Activated gamma-delta T cell treated with anti-CD3 and anti-CD28 coated beads, Interleukin-2, amount 50 U/mL, for 16 hours (primary cell): ENCODE data around the gene KNDC1.
"Not testable (repeated sequence)": the region's sequence is repeated elsewhere in the genome, so short reads cannot be mapped to it uniquely, and the experiment has no call there.

Experiments used
- DNase-seq: peaks from one replicate; pipeline ENCODE4 v3.0.0-alpha.2; 2020; ENCODE audit warnings: low read depth

The KNDC1 gene

DNA sequence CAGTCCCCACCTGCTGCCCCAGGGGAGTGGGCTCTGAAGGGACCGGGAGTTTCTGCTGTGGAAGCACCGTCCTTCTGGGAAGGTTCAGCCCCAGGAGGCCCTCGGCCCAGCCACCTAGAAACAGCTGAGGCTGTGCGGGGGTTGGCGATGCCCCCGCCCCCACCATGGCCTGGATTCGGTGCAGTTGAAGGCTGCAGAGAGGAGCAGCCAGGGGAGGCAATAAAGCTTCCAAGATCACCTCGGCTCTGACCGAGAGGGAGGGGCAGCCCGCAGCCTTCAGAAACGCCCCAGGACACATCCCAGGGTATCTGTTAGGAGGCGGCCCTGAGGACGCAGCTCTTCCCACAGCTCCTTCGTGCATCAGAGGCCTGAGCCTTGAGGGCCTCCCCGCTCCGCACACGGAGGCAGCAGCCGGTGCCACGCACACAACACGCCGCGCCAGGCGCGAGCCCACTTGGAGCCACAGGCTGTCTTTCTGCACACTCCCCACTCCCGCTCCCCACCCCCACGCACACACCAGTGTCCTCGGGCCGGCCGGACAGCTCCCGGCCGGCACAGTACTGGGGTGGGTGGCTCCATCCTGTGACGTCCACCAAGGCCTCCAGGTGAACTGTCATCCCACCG, 1.6 kb downstream of the KNDC1 start:
- DNase-seq = no peak

DNA sequence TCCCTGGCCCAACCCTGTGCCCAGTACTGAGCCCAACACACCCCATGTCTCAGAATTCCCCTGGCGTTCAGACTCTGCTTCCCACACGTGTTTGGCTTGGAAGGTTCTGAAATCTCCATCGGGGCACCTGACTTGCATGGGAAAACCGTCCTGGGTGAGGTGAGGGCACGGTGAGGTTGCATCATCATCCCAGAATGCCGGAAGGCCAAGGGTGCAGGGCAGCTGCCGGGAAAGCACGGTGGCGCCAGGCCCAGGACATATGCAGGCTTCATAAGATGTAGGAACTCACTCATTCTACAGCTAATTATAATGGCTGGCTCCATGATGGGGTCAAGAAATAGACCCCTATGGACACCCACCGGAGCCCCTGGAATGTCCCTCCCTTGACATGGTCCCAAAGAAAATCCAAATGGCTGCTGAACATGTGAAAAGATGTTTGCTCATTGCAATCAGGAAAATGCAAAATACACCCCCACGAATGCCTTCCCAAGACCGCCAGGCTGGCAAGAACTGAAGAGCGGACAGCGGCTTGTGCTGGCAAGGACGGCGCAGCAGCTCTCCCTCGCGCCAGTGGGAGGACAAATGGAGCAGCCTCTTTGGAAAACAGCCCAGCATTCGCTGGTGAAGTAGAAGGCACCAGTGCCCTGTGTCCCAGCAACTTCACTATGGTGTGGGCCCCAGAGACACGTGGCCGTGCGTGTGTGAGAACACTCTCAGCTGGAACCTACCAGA, 2.3 kb downstream of the KNDC1 start:
- DNase-seq = no peak

DNA sequence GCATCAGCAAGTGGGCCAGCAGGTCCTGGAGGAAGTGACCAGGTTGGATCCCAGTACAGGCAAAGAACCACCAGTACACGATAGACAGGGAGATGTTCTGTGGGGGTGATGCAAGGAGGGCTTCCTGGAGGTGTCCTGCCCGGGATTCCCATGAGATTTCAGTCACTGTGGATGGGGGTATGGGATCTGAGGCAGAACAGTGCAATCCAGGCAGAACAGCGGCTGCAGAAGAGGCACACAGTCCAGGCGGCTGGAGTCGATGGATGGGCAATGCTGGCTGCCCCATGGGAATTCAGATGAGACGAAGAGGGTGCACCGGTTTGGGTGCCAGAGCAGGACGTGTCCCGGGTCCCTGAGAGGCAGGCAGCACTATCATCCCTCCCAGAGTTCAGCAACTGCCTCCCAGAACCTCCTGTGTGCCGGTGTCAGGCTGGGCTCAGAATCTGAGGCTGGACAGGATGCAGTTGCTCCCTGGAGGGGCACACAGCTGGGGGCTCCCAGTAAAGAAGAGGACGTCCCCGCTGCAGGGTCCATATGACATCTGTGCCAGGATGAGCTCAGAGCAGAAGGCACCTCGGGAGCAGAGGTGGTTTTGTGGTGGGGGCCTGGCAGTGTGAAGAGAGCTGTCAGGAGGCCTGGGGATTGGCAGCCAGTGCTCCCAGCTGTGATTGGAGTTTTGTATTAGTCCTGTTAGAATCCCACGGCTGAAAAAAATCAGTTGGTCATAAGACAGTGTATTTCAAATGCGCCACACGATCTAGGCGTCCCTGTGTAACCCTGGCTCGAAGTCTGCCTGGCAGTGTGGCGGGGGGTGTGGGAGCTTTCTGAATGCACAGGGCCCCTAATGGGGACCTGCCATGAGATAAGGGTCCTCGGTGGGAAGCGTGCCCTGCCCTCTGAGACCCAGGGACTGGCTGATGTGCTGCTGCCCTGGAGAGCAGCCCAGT, 3.2 kb downstream of the KNDC1 start:
- DNase-seq = no peak

DNA sequence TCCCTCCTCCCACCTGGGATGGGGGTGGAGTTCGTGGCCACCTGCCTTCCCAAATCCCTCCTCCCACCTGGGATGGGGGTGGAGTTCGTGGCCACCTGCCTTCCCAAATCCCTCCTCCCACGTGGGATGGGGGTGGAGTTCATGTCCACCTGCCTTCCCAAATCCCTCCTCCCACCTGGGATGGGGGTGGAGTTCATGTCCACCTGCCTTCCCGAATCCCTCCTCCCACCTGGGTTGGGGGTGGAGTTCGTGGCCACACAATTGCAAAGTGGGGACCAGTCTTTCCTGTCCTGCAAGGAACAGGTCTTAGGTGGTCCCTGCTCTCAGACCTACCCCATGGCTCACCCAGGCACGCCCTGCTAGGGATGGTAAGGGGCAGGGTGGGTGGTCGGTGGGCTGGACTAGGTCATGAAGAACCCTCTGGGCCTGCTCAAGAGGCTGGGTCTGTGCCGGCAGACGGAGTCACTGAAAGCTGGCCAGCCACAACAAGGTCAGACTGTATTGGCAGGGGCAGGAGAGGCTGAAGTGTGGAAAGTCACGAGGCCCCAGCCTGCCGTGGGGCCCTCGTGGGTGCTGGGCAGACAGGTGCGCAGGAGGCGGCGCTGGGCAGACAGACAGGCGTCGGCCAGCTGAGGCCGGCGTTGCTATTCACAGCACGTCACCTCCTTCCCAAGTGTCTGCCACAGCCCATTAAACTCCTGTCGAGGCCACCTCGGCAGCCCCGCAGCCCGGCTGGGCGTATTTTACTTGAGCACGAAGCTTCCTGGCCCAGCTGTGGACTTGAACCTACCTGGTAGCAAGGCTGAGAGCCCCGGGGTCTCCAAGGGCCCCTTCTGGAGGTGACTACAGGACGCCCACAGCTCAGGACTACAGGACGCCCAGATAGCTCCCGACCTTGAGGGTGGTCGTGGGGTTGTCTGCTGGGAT, 4.1 kb downstream of the KNDC1 start:
- DNase-seq = no peak

DNA sequence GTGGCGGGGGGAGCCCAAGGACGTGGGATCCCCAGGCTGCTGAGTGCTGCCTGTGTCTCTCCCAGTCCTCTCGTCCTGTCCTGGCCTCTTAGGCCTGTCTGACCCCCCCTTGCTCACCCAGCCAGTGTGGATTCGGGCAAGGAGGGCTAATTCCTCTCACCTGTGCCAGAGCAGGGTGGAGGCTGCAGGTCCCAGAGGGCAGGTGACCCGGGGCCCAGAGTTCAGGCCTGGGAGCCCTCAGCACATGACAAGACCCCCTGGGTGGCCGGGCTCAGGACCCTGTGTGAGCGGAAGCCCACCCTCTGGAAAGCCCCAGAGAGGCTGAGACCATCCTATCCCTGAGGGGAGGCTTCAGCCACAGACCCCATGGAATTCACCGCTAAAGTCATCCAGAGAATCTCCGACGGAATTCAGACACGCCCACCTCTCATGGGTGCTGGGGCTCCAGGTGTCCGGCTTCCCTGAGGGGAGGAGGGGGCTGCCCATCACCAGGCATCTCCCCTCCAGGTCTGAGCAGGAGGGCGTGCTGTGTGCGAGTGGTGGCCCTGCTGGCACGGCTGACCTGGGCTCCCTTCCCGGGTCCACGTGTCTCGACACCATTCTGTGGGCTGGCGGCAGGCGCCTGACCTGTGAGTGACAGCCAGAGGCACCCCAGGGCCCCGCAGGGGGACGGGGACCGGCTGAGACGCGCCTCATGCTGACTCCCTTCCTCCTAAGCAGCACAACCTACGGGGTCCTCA, 5.0 kb downstream of the KNDC1 start:
- no peak for DNase-seq

DNA sequence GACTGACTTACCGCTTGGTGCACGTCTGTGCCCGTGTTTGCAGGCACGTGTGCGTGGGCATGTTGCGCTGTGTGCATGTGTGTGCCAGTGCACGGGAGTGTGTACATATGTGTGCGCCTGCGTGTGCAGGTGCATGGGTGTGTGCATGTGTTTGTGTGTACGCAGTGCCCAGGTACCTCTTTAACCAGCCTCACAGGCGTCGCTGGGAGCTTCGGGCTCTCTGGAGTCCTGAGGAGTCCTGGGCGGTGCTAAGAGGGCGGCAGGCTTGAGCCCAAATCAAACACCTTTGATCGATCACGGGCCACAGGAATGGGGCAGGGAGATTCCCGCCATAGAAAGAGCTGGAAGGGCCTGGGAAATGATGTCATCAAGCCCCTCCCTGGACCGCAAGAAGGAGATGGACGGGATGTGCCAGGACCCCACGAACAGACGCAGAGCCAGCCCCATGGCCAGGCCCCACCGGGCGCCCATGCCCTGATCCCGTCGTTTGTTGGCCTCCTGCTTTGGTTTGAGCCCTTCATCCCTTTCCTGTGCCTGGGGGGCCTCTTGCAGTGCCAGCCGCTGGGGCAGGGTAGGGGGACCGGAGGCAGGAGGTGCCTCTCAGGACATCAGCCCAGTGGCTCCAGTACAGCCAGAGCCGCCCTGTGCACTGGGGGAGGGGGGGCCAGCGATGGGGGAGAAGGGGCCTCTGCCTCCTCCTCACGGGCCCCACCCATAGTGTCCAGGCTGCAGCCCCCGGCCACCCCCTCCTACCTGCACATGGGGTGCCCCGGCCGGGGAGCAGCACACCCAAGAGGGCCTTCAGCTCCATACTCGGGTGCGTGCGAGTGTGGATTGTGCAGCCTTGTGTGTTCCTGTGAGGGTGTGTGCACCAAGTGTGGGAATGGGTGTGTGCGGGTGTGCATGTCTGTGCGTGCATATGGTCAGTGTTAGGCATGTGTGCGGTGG, 5.8 kb downstream of the KNDC1 start:
- no peak for DNase-seq

DNA sequence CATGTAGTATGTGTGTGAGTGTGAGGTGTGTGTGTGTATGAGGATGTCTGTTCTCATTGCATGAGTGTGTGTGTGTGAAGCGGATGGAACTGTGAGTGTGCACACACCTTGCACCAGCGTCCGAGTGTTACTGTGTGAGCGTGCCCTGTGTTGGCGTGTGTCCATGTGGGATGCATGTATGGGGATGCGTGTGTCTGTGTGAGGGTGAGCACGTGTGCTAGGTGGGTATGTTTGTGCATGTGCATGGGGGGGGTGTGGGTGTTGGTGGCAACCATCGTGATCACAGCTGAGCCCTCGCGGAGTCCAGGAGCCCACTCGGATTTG, 6.4 kb downstream of the KNDC1 start:
- no peak for DNase-seq

DNA sequence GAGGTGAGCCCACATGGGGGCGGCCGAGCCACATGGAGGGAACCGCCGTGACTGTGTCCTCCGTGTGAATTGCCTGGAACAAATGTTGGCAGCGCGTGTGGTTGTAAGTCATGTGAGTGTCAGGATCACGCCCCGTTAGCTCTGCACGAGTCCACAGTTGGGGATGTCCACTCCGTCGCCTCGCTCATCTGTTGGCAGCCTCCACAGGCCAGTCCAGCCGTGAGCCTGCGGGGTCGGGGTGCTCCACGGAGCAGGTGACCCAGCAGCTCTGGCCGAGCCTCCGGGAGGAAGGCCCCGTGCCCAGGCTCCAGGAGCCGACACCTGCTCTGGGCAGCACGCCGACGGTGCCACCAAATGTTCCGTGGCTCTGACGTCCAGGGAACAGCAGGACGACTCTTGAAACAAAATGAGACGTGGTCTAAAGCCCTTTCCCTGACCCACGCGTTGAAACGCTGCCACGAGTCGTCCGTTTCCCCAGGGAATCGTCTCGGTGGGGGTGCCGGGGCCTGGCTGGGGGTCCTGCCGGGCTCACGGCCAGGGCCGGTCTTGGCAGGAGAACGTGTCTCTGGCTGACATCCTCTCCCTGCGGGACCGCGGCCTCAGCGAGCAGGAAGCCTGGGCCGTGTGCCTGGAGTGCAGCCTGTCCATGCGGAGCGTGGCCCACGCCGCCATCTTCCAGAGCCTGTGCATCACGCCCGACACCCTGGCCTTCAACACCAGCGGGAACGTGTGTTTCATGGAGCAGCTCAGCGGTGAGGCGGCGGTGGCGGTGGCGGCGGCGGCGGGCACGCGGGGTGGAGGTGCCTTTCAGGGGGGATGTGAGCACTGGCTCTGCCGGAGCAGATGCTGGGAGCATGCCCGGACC, 7.0 kb downstream of the KNDC1 start:
- no peak for DNase-seq

DNA sequence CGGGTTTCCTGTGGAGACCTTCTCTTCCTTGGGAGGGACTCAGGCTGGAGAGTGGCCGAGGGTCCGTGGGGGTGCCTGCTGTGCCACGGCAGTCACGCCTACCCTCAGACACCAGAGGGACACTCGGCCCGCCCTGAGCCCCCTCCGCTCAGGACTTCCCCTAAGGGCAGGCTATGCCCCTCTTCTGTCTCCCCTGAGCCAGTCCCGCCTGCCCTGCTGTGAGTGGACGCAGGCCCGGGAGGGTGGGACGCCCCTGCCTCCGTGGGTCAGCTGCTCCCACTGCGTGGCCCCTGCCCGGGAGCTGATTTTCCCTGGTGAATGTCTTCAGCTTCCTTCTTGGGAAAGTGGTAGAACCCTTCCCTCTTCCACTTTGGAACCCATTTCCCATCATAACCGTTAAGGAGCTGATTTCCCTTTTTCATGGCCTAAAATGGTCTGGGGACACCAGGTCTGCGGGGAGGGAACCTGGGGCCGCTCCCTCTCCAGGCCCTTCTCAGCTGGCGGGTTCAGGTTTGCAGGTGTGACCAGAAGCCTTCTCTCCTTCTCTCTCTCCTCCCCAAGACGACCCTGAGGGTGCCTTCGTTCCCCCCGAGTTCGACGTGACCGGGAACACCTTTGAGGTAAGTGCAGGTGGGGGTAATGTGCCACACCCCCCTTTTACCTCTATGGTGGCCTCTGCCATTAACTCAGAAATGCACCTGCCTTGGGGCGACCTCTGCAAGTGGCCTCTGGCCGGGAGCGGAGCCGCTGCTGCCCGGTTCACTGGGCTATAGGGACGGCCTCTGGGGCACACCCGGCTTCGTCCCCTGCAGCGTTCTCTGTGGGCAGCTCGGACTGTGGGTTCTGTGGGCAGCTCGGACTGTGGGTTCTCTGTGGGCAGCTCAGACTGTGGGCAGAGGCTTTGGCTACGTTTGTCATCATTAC, 7.9 kb downstream of the KNDC1 start:
- DNase-seq = no peak

DNA sequence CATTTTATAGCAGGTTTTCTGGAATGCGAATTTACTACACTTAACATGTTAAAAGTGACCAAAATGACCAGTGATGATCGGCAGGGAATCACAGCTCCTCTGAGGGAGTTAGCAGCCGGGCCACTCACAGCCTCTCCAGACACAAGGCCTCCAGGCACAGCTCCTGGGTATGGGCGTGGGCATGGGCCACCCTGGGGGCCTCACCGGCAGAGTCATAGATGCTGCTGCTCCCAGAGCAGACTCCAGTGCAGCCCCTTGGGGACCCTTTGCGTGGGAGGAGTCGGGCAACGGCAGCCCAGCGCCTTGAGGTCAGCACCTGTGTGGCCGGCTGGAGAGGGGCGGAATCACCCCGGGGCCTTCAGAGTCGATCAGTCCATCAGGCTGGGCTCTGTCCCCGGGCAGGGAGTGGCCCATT, 8.6 kb downstream of the KNDC1 start:
- DNase-seq = no peak

DNA sequence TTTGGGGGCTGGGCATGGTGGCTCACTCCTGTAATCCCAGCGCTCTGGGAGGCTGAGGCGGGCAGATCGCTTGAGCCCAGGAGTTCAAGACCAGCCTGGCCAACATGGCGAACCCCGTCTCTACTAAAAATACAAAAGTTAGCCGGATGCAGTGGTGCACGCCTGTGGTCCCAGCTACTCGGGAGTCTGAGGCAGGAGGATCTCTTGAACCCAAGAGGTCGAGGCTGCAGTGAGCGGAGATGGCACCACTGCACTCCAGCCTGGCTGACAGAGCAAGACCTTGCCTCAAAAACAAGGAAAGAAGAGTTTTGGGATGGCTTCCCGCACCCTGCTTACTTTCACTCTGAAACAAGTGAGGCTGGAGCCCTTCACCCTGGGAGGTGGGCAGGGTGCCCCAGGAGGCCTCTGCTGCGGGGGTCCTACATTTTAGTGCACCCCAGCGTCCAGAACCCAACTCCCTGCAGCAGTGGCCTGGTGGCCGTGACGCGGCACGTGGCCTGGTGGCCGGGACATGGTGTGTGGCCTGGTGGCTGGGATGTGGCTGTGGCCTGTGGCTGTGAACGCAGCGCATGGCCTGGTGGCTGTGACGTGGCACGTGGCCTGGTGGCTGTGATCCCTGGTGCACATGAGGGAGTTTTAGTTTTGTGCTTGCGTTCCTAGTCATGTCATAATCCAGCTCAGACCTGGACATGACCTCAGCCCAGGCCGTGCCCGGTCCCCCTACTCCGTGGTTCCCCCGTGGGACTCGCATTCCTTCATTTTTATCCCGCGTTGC, 9.3 kb downstream of the KNDC1 start:
- DNase-seq = no peak

DNA sequence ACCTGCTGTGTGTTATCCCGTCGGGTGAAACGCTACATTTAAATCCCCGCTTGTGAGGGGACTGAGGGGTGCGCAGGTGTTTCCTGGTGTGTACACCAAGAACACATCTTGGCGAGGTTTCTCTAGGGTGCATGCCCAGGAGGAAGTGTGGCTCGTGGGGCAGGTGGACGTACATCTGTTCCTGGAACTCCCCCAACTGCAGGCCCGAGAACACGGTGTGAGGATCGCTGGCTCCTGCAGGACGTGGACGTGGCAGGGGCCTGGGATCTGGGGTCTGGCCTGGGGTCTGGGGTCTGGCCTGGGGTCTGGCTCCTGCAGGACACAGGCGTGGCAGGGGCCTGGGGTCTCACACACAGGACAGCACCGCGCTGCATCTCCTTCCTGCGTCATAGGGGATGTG, 10.1 kb downstream of the KNDC1 start:
- DNase-seq = no peak

DNA sequence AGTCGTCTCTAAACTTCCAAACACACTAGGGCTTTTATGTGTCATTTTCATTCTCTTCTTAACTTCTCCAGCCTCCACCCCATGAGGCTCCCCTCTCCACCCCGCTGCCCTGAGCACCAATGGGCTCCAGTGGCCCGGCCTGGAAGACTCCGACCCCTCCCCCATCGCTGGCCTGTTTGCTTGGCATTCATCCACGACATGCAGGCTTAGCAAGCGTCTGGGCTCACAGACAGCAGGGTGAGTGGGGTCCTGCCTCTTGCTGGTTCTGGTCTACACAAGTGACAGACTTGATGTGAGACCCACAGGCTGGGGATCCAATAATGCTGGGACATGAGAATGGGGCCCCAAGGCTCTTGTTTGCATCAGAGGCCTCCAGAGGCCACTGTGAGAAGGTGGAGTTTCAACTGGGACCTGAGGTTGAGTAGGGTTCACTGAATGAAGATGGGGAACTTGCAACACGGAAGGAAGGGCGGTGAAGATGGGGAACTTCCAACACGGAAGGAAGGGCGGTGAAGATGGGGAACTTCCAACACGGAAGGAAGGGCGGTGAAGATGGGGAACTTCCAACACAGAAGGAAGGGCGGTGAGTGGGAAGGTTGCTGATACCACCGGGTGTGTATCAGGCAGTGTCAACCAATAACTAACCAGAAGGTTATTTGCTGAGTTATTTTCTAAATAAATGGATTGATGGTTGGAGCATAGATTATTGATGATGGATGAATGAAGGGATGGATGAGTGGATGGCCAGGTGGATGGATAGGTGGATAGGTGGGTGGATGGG, 14.0 kb downstream of the KNDC1 start:
- no peak for DNase-seq

DNA sequence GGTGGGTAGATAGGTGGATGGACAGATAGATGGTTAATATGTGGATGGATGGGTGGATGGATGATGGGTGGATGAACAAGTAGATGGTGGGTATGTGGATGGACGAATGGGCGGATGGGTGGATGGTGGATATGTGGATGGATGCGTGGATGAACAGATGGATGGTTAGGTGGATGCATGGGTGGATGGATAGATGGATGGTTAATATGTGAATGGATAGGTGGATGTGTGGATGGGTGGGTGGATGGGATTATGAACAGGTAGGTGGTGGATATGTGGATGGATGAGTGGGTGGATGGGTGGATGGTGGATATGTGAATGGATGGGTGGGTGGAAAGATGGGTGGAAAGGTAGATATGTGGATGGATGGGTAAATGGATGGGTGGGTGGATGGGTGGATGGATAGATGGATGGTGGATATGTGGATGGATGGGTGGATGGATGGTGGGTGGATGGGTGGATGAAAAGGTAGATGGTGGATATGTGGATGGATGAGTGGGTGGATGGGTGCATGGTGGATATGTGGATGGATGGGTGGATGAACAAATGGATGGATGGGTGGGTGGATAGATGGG, 14.8 kb downstream of the KNDC1 start:
- DNase-seq = no peak

DNA sequence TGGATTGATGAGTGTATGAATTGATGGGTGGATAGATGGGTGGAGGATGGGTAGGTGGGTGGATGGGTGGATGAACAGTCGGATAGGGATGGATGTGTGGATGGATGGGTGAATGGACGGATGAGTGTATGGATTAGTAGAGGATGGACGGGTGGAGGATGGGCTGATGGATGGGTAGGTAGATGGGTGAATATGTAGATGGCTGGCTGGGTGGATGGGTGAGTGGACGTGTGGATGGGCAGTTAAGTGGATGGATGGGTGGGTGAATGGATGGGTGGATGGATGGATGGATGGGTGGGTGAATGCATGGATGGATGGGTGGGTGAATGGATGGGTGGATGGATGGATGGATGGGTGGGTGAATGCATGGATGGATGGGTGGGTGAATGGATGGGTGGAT, 15.6 kb downstream of the KNDC1 start:
- not testable (repeated sequence) for DNase-seq

DNA sequence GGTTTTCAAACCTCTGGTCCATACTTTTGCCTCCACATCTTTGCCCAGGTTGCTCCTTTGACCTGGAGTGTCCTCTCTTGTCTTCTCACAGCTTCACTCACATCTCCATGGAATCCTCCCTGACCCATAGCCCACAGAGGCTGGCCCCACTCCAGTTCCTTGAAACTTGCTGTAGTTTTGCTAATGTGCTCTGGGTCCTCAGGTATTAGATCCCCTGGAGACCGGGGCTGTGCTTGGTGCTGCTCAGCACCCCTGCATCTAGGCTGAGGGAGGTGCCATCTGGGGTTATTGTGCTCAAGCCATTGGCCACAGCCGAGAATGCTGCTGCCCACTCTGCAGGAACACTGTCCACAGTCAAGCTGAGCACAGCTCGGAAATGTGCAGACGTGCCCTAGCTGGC, 16.5 kb downstream of the KNDC1 start:
- no peak for DNase-seq
